ENCODE data around the gene SFXN5.
A peak's percentile ranks its signal among the peaks of the same experiment; 100 is the strongest.

The SFXN5 gene

DNA sequence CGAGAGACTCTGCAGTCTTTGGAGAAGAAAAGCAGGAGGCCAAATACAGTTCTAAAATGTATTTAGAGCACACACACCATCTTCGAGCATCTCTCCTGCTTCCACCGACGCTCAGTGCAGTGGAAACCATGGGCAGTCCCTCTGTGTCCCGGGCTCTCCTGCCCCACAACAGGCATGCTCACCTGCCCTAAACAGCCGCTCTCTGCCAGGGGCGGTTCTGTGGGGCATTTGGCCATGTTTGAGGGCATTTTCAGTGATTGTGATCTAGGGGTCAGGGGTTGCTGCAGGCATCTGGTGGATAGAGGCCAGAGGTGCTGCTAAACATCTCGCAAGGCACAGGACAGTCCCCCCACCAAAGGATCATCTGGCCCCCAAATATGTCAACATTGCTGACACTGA, 98.4 kb downstream of the SFXN5 start:
- Mint-ChIP-seq H3K27me3 (peaks cover 8% of the 10 kb centered on the region), H3K4me1 (no peaks in the 10 kb centered on the region), H3K36me3 (ENCODE audit: insufficient read depth) (peaks cover 3% of the 10 kb centered on the region), H3K4me3 (no peak overlapping the region), H3K27ac (ENCODE audit: low read depth) (no peak overlapping the region), H3K9me3 (no peaks in the 10 kb centered on the region)
- ATAC-seq (replicated peaks; ENCODE audit: extremely low read depth, poor library complexity, severe bottlenecking) (no peak), DNase-seq (ENCODE audit: low spot score in 2 of 2) (no peak)

DNA sequence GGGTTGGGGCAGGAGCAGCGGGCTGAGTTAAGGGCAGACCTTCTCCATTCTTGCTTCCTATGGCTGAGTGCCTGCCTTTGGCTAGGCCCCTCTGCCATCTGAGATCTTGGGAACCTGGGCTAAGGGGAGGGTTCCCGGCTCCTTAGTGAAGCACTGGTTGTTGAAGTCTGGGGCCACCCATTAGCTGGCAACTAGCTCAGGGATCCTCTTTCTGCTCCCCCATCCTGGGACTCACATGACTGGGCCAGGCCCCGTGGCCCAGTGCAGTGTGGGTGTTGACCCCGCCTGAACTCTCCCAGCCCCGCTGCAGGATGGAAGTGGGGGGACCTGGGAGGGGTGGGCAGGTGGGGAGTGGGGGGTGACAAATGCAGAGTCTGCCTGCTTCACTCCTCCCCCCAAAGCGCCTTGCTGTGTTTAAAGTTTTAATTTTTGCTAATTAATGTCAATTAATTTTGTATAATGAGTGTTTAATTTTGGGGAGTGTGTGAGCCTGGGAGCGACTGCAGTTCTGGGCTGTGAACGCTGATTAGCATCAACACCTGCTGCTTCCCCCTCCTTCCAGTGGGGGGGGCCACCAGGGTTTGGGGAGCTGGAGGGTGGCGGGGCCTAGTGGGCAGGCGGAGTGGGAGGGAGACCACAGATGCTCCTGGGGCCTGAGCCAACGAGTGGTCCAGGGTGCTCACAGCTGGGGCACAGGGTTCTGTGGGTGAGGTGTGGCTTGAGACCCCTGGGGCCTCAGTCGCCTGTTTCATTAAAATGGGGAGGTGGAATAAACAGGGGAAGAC, 99.0 kb downstream of the SFXN5 start:
- H3K27me3 Mint-ChIP-seq = peaks cover 8% of the 10 kb centered on the region
- H3K9me3 Mint-ChIP-seq = no peaks in the 10 kb centered on the region
- H3K36me3 Mint-ChIP-seq (ENCODE audit: insufficient read depth) = peaks cover 1% of the 10 kb centered on the region
- no peak overlapping the region for H3K27ac Mint-ChIP-seq (ENCODE audit: low read depth)
- DNase-seq (ENCODE audit: low spot score in 2 of 2) (no peak), ATAC-seq (replicated peaks; ENCODE audit: extremely low read depth, poor library complexity, severe bottlenecking) (no peak)
- H3K4me1 Mint-ChIP-seq = no peaks in the 10 kb centered on the region
- H3K4me3 Mint-ChIP-seq = no peak overlapping the region

DNA sequence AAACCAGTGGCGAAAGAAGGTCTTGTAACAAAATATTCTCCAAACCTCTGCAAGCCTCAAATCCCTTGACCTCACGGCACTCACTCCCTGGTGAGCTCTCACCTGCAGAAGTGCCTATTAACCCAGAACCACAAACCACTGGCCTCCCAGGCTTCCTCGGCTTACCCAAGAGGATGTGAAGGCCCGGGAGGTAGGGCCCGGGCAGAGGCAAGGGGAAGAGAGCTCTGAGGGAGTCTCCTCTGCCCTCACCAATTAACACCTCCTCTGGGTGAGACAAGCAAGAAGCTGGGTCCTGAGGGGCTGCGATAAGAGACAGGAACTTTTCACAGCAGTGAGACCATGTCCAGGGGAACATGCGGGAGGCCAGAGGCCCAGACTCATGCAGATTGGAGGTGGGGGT, 100.5 kb downstream of the SFXN5 start:
- peaks cover 8% of the 10 kb centered on the region for H3K27me3 Mint-ChIP-seq
- DNase-seq (ENCODE audit: low spot score in 2 of 2) = no peak
- no peaks in the 10 kb centered on the region for H3K4me1 Mint-ChIP-seq
- H3K27ac Mint-ChIP-seq (ENCODE audit: low read depth) = no peak overlapping the region
- no peaks in the 10 kb centered on the region for H3K9me3 Mint-ChIP-seq
- ATAC-seq (replicated peaks; ENCODE audit: extremely low read depth, poor library complexity, severe bottlenecking) = no peak
- no peaks in the 10 kb centered on the region for H3K36me3 Mint-ChIP-seq (ENCODE audit: insufficient read depth)
- H3K4me3 Mint-ChIP-seq = no peak overlapping the region

DNA sequence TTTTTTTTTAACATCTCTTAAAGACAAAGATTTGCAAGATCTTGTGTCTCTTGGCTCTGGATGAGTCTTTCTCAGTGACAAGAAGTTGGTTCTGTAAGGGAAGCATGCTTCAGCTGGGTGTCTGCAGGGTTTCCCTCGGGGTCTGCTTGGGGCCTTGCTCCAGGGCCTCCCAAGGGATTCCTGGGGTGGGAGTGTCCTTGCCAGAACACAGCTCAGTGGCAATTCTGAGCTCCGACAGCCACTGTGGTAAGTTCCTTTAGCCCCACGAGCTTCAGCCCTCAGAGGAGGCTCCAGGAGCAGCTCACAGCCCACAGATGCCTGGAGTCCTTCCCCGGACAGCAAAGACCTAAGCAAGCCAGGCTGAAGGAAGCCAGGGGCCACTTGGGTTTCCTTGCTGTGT, 101.8 kb downstream of the SFXN5 start:
- H3K36me3 Mint-ChIP-seq (ENCODE audit: insufficient read depth) = no peaks in the 10 kb centered on the region
- no peak for ATAC-seq (replicated peaks; ENCODE audit: extremely low read depth, poor library complexity, severe bottlenecking)
- DNase-seq (ENCODE audit: low spot score in 2 of 2) = no peak
- H3K27me3 Mint-ChIP-seq = peaks cover 7% of the 10 kb centered on the region
- no peaks in the 10 kb centered on the region for H3K9me3 Mint-ChIP-seq
- no peak overlapping the region for H3K27ac Mint-ChIP-seq (ENCODE audit: low read depth)
- H3K4me3 Mint-ChIP-seq = no peak overlapping the region
- H3K4me1 Mint-ChIP-seq = no peaks in the 10 kb centered on the region

DNA sequence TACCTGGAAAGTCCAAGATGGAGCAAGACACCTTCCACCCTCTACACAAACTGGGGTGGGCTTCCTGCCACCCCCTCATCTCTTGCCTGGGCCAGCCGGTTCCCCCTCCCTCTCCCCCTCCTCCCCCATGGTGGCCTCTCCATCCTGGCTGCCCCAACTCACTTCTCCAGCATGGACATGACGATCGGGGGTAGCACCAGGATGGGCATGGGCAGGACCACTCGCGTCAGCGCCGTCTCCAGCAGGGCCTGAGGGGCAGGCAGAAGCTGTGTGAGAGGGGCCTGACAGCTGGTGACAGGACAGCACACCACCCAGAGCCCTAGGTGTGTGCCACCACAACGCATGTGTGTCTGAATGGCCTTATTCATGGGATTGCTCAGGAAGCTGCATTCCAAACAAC, 103.2 kb downstream of the SFXN5 start:
- ATAC-seq (replicated peaks; ENCODE audit: extremely low read depth, poor library complexity, severe bottlenecking) (no peak), DNase-seq (ENCODE audit: low spot score in 2 of 2) (no peak)
- no peaks in the 10 kb centered on the region for H3K4me1 Mint-ChIP-seq
- no peaks in the 10 kb centered on the region for H3K36me3 Mint-ChIP-seq (ENCODE audit: insufficient read depth)
- H3K9me3 Mint-ChIP-seq = no peaks in the 10 kb centered on the region
- no peak overlapping the region for H3K27ac Mint-ChIP-seq (ENCODE audit: low read depth)
- no peaks in the 10 kb centered on the region for H3K27me3 Mint-ChIP-seq
- no peak overlapping the region for H3K4me3 Mint-ChIP-seq

DNA sequence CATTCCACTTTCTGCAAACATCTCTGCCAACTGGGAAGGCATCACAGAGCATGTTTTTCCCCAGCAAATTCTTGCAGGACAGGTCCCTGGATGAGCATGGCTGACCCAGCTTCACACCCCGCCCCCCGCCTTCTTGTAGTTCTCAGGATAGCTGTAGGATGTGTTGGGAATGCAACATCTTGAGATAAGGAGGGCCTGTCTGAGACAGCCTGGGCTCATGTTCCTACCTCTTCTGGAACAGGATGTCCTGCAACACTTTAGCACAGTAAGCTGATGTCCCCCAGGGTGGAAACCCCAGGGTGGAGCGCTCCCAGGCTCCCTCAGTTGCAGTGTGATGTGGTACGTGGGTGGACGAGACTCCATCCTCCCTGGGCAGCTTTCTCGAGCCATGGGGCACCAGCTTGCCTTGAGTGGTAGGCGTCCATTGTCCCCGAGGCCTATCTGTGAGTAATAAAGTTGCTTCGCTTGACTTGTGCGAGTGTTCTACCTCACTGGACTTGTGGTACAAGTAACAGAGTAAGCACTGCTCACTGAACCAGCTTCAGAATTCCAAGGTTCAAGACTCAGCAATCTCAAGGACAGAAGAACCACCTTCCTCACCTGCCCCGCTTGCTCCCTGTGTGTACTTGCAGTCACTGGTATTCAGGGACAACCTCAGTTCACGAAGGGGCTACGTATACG, 105.6 kb downstream of the SFXN5 start:
- Mint-ChIP-seq H3K4me3 (no peak overlapping the region), H3K9me3 (no peaks in the 10 kb centered on the region), H3K27ac (ENCODE audit: low read depth) (no peak overlapping the region), H3K36me3 (ENCODE audit: insufficient read depth) (peaks cover 2% of the 10 kb centered on the region), H3K27me3 (no peaks in the 10 kb centered on the region), H3K4me1 (peaks cover 7% of the 10 kb centered on the region)
- ATAC-seq (replicated peaks; ENCODE audit: extremely low read depth, poor library complexity, severe bottlenecking) (no peak), DNase-seq (ENCODE audit: low spot score in 2 of 2) (no peak)

DNA sequence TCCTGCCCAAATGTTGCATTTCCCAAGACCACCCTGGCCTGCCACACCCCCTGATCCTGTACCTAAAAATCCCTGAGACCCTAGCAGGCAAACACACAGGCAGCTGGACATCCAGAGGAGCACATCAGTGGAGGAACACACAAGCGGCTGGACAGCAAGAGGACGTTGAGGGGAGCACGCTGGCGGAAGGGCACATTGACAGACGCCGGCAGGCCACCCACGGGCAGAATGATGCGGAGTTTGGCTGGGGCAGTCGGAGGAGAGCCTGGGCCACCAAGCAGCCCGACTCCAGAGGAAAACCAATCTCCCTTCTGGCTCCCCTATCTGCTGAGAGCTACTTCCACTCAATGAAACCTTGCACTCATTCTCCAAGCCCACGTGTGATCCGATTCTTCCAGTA, 106.5 kb downstream of the SFXN5 start:
- Mint-ChIP-seq H3K9me3 (no peaks in the 10 kb centered on the region), H3K36me3 (ENCODE audit: insufficient read depth) (peaks cover 2% of the 10 kb centered on the region), H3K27ac (ENCODE audit: low read depth) (no peak overlapping the region), H3K27me3 (no peaks in the 10 kb centered on the region), H3K4me1 (peaks cover 16% of the 10 kb centered on the region), H3K4me3 (no peak overlapping the region)
- no peak for ATAC-seq (replicated peaks; ENCODE audit: extremely low read depth, poor library complexity, severe bottlenecking)
- no peak for DNase-seq (ENCODE audit: low spot score in 2 of 2)

DNA sequence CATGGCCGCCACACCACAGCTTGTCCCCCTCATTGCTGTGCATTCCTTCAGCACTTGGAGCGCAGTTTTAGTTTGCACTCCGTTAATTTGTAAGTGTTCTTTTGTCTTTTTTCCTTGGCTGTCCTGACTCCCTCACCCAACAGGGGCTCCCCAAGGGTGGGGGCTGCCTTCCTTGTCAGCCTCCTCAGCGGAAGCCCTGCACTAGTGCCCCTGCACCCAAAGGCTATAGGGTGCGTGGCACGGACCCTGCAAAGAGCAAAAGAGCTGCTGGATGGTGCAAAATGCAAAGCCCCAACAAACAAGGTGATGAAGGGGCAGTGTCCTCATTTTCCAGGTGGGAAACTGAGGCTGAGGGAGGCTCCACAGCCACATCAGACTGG, 107.4 kb downstream of the SFXN5 start:
- no peak overlapping the region for H3K4me3 Mint-ChIP-seq
- peaks cover 24% of the 10 kb centered on the region for H3K4me1 Mint-ChIP-seq
- no peaks in the 10 kb centered on the region for H3K27me3 Mint-ChIP-seq
- H3K9me3 Mint-ChIP-seq = no peaks in the 10 kb centered on the region
- DNase-seq (ENCODE audit: low spot score in 2 of 2) (no peak), ATAC-seq (replicated peaks; ENCODE audit: extremely low read depth, poor library complexity, severe bottlenecking) (no peak)
- peaks cover 2% of the 10 kb centered on the region for H3K36me3 Mint-ChIP-seq (ENCODE audit: insufficient read depth)
- H3K27ac Mint-ChIP-seq (ENCODE audit: low read depth) = no peak overlapping the region

DNA sequence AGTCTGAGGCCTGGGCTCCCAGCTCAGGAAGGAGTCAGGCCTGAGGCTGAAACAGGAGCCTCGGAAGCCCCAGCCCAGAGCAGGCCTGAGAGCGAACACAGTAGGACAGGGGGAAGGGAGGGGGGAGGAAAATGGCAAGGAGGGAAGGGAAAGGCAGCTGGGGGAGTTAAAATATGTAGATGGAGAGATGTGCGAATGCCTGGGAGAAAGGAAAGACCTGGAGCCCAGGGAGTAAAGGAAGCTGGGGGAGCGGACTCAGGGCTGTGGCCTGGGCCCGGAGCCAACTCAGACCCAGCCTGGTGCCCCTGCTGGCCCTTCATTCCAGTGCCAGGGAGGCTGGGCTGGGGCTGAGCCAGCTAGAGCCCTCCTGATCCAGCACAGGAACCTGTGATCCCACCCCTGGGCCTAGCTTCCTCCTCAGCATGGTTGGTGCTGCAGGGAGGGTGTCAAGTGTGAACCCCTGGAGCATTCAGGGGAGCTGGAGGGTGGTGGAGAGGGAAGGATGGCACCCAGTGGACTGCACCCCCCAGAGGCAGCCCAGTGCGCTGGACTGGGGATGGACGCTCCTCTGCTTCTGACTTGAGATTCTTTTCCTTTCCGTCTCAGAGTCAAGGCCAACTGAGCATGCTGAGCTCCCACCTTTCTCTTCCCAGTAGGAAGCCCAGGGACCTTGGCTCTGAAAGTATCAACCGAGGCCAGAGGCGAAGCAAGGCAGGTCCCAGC, 107.9 kb downstream of the SFXN5 start:
- Mint-ChIP-seq H3K27ac (ENCODE audit: low read depth) (no peak overlapping the region), H3K27me3 (no peaks in the 10 kb centered on the region)

DNA sequence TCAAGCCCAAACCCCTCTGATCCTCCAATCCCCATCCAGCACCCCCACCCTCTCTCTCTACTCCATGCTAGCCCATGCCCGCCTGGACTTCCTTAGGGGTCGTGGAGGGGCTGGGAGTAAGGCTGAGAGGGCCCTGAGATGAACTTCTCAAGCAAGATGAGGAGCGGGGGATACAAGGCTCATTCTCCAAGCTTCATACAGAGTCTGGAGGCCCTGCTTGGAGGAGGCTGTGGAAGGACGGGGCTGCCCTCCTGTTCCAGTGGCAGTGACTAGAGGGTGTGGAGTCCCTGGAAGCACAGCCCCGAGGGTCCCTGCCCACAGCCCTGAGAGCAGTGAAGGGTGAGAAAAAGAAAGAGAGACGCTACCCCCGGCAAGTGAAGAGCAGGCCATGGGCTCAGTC, 108.6 kb downstream of the SFXN5 start:
- ATAC-seq (replicated peaks; ENCODE audit: extremely low read depth, poor library complexity, severe bottlenecking) = no peak
- no peaks in the 10 kb centered on the region for H3K9me3 Mint-ChIP-seq
- H3K4me1 Mint-ChIP-seq = peaks cover 33% of the 10 kb centered on the region
- no peak overlapping the region for H3K27ac Mint-ChIP-seq (ENCODE audit: low read depth)
- no peak for DNase-seq (ENCODE audit: low spot score in 2 of 2)
- H3K27me3 Mint-ChIP-seq = no peaks in the 10 kb centered on the region
- H3K4me3 Mint-ChIP-seq = no peak overlapping the region
- H3K36me3 Mint-ChIP-seq (ENCODE audit: insufficient read depth) = peaks cover 2% of the 10 kb centered on the region

More for the DNA sequence above, 107.9 kb downstream of the SFXN5 start:
- peaks cover 2% of the 10 kb centered on the region for H3K36me3 Mint-ChIP-seq (ENCODE audit: insufficient read depth)
- DNase-seq (ENCODE audit: low spot score in 2 of 2) (no peak), ATAC-seq (replicated peaks; ENCODE audit: extremely low read depth, poor library complexity, severe bottlenecking) (no peak)
- no peak overlapping the region for H3K4me3 Mint-ChIP-seq
- peaks cover 28% of the 10 kb centered on the region for H3K4me1 Mint-ChIP-seq
- no peaks in the 10 kb centered on the region for H3K9me3 Mint-ChIP-seq

DNA sequence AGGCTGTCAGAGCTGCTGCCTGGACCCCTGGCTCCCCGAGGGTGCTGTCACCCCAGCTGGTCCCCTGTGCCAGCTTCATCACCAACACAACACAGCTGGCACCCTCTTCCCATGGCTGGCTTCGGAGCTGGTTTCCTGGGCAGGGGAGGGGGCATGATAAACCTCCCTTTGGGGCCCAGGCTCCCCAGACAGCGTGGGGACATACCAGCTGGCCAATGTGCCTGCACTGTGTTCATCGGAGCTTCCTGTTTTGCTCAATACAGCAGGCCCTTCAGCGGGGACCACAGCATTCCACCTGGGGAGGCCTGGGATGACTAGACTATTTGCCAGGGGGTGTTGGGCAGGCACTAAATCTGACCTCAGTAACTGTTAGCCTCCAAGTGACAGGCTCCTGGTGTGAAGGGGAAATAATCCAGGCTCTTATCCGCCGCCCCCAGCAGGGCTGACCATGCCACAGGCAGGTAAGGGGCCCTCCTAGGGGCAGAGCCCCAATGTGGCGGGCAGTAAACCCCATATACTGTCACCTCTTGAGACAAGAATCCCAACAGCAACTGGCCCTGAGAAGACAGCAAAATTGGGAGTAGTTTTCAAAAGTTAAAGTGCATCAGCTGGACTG, 109.6 kb downstream of the SFXN5 start:
- Mint-ChIP-seq H3K9me3 (no peaks in the 10 kb centered on the region), H3K4me3 (no peak overlapping the region), H3K36me3 (ENCODE audit: insufficient read depth) (peaks cover 2% of the 10 kb centered on the region), H3K27ac (ENCODE audit: low read depth) (no peak overlapping the region), H3K27me3 (no peaks in the 10 kb centered on the region), H3K4me1 (peaks cover 41% of the 10 kb centered on the region)
- ATAC-seq (replicated peaks; ENCODE audit: extremely low read depth, poor library complexity, severe bottlenecking) = no peak
- DNase-seq (ENCODE audit: low spot score in 2 of 2) = no peak

DNA sequence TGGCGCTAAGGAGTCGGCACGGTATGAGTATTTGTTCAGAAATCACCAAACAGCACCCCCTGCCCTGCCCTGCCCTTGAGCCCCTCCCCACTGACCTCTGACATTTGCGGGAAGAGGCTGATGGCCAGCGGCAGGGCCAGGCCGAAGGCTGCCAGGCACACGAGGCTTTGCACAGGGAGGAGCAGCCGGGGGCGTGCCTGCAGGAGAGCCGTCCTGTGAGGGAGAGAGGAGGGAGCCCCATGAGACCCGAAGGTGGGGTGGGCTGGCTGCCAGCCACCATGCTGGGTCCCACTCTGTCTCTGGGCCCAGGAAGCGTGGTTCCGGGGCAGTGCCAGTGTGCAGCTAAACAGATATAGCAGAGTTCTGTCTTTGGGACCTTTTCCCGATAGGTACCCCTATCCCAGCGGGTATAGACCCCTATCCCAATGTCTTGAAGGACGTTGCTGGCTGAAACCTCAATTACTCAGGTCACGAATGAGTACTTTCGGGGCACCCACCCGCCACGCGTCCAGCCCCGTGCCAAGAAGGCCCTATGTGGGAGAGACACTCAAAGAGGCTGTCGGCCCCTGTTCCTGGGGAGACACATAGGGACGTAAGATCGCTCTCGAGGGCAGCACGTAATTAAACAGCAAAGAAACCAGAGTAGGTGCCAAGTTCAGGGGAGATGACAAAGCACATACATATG, 110.3 kb downstream of the SFXN5 start:
- DNase-seq (ENCODE audit: low spot score in 2 of 2) = no peak
- peaks cover 2% of the 10 kb centered on the region for H3K36me3 Mint-ChIP-seq (ENCODE audit: insufficient read depth)
- no peak overlapping the region for H3K4me3 Mint-ChIP-seq
- peak overlapping the region; percentile 39 for H3K27ac Mint-ChIP-seq (ENCODE audit: low read depth)
- peaks cover 46% of the 10 kb centered on the region for H3K4me1 Mint-ChIP-seq
- ATAC-seq (replicated peaks; ENCODE audit: extremely low read depth, poor library complexity, severe bottlenecking) = no peak
- no peaks in the 10 kb centered on the region for H3K9me3 Mint-ChIP-seq
- H3K27me3 Mint-ChIP-seq = no peaks in the 10 kb centered on the region
